ENCODE results near the gene NEURL2.

GRCh38 chr20:45899046-45899835 lies 8.2 kb upstream of the NEURL2 start:
- TF ChIP-seq, protein P1, sequence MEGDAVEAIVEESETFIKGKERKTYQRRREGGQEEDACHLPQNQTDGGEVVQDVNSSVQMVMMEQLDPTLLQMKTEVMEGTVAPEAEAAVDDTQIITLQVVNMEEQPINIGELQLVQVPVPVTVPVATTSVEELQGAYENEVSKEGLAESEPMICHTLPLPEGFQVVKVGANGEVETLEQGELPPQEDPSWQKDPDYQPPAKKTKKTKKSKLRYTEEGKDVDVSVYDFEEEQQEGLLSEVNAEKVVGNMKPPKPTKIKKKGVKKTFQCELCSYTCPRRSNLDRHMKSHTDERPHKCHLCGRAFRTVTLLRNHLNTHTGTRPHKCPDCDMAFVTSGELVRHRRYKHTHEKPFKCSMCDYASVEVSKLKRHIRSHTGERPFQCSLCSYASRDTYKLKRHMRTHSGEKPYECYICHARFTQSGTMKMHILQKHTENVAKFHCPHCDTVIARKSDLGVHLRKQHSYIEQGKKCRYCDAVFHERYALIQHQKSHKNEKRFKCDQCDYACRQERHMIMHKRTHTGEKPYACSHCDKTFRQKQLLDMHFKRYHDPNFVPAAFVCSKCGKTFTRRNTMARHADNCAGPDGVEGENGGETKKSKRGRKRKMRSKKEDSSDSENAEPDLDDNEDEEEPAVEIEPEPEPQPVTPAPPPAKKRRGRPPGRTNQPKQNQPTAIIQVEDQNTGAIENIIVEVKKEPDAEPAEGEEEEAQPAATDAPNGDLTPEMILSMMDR (IDR thresholded peaks at IDR 0.05 in 8 of 11, conservative IDR thresholded peaks at IDR 0.05 in 3 of 11): no peak
- TF ChIP-seq POLR2A (IDR thresholded peaks at IDR 0.05): no peak

All from spleen (tissue), 7 donors.